Measurements from ENCODE around the gene PTPN4. TPM values are rescaled to one million over a fixed set of nuclear protein-coding genes. Genes with fewer than 3 reads are reported as not detected.

PTPN4 gene
- total RNA-seq, 1 experiment from 2014 or later, result 42.2 TPM

DNA sequence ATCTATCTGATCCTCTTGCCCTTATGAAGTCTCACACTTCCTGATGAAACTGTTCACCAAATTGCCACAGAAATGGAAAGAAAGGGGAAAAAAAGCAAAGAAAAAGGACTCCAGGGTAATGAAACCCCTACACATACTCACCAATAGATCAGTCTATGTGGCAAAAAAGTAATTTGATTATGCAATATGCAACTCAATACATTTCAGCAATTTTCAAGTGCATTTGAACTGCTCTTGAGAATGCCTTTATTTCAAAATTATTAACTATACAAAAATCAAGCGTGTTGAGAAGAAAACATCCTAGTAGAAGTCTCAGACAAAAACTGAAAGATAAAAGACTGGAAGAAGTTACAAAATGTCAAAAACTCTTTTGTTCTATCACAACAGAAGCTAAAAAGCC, 32.2 kb upstream of the PTPN4 start:
- ChIA-PET CTCF (no interaction called here), POLR2A (ENCODE audit: low non-redundant PET) (no interaction called here)
- H3K36me3 ChIP-seq (ENCODE audit: insufficient read depth, low read length, poor library complexity, severe bottlenecking), result no peaks in the 10 kb centered on the region
- H3K27me3 ChIP-seq (replicated peaks; ENCODE audit: insufficient read depth, low read depth, low read length, poor library complexity), result no peaks in the 10 kb centered on the region
- H3K4me1 ChIP-seq (ENCODE audit: insufficient read depth, low read length, poor library complexity, severe bottlenecking), result peaks cover 7% of the 10 kb centered on the region
- H3K9me3 ChIP-seq (ENCODE audit: low read depth, low read length, poor library complexity, severe bottlenecking), result no peaks in the 10 kb centered on the region
- H3K4me3 ChIP-seq (ENCODE audit: low read depth, low read length, poor library complexity, severe bottlenecking), result no peak overlapping the region
- no peak for DNase-seq (ENCODE audit: low spot score)
- TF ChIP-seq, protein P1, sequence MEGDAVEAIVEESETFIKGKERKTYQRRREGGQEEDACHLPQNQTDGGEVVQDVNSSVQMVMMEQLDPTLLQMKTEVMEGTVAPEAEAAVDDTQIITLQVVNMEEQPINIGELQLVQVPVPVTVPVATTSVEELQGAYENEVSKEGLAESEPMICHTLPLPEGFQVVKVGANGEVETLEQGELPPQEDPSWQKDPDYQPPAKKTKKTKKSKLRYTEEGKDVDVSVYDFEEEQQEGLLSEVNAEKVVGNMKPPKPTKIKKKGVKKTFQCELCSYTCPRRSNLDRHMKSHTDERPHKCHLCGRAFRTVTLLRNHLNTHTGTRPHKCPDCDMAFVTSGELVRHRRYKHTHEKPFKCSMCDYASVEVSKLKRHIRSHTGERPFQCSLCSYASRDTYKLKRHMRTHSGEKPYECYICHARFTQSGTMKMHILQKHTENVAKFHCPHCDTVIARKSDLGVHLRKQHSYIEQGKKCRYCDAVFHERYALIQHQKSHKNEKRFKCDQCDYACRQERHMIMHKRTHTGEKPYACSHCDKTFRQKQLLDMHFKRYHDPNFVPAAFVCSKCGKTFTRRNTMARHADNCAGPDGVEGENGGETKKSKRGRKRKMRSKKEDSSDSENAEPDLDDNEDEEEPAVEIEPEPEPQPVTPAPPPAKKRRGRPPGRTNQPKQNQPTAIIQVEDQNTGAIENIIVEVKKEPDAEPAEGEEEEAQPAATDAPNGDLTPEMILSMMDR (conservative IDR thresholded peaks at IDR 0.05; ENCODE audit: low read depth, low read length), result no peak
- no peak for TF ChIP-seq EZH2 (IDR thresholded peaks at IDR 0.05; ENCODE audit: borderline replicate concordance, low read depth, low read length, poor library complexity, severe bottlenecking)
- H3K27ac ChIP-seq (ENCODE audit: low read depth, low read length, poor library complexity, severe bottlenecking), result no peak overlapping the region
- BruUV-seq (replicated peaks), result no TSS peak
- intact Hi-C loops (cut with micrococcal nuclease; ENCODE audit: unreplicated experiment), result no loop called here

- H3K27me3 ChIP-seq (replicated peaks; ENCODE audit: insufficient read depth, low read depth, low read length, poor library complexity), result no peaks in the 10 kb centered on the region
- no peaks in the 10 kb centered on the region for H3K36me3 ChIP-seq (ENCODE audit: insufficient read depth, low read length, poor library complexity, severe bottlenecking)
- TF ChIP-seq, protein P1 (conservative IDR thresholded peaks at IDR 0.05; ENCODE audit: low read depth, low read length), result no peak
- no peak for TF ChIP-seq EZH2 (IDR thresholded peaks at IDR 0.05; ENCODE audit: borderline replicate concordance, low read depth, low read length, poor library complexity, severe bottlenecking)
- BruUV-seq (replicated peaks), result no TSS peak
- no peak overlapping the region for H3K4me3 ChIP-seq (ENCODE audit: low read depth, low read length, poor library complexity, severe bottlenecking)
- DNase-seq (ENCODE audit: low spot score), result no peak
- intact Hi-C loops (cut with micrococcal nuclease; ENCODE audit: unreplicated experiment), result no loop called here
- ChIA-PET CTCF (no interaction called here), POLR2A (ENCODE audit: low non-redundant PET) (no interaction called here)
- H3K27ac ChIP-seq (ENCODE audit: low read depth, low read length, poor library complexity, severe bottlenecking), result no peak overlapping the region
- peaks cover 7% of the 10 kb centered on the region for H3K4me1 ChIP-seq (ENCODE audit: insufficient read depth, low read length, poor library complexity, severe bottlenecking)
- H3K9me3 ChIP-seq (ENCODE audit: low read depth, low read length, poor library complexity, severe bottlenecking), result no peaks in the 10 kb centered on the region
These were observed 31.3 kb upstream of the PTPN4 start for GRCh38 chr2:119728421-119728820.

- BruUV-seq (replicated peaks), result no TSS peak
- Histone ChIP-seq H3K36me3 (ENCODE audit: insufficient read depth, low read length, poor library complexity, severe bottlenecking) (no peaks in the 10 kb centered on the region), H3K27me3 (replicated peaks; ENCODE audit: insufficient read depth, low read depth, low read length, poor library complexity) (no peaks in the 10 kb centered on the region), H3K9me3 (ENCODE audit: low read depth, low read length, poor library complexity, severe bottlenecking) (no peaks in the 10 kb centered on the region), H3K27ac (ENCODE audit: low read depth, low read length, poor library complexity, severe bottlenecking) (no peak overlapping the region), H3K4me3 (ENCODE audit: low read depth, low read length, poor library complexity, severe bottlenecking) (no peak overlapping the region), H3K4me1 (ENCODE audit: insufficient read depth, low read length, poor library complexity, severe bottlenecking) (peaks cover 13% of the 10 kb centered on the region)
- TF ChIP-seq, protein P1 (conservative IDR thresholded peaks at IDR 0.05; ENCODE audit: low read depth, low read length), result no peak
- no peak for TF ChIP-seq EZH2 (IDR thresholded peaks at IDR 0.05; ENCODE audit: borderline replicate concordance, low read depth, low read length, poor library complexity, severe bottlenecking)
- POLR2A ChIA-PET (ENCODE audit: low non-redundant PET), result no interaction called here
- CTCF ChIA-PET, result no interaction called here
- intact Hi-C loops (cut with micrococcal nuclease; ENCODE audit: unreplicated experiment), result no loop called here
- no peak for DNase-seq (ENCODE audit: low spot score)
These were observed 29.0 kb upstream of the PTPN4 start for GRCh38 chr2:119730671-119731177.

All from A673 (cell line).